GM18951 (cell line): ENCODE measurements around the gene SMIM38.

Experiments used
- POLR2A ChIP-seq: IDR thresholded peaks from 4 replicates; pipeline ENCODE4 v1.6.1; 2011; ENCODE audit warnings: mild to moderate bottlenecking; ENCODE audit not compliant: insufficient read length, insufficient read depth; ENCODE audit errors: extremely low read depth
- in situ Hi-C: fragments of 300-500 bp; cut with MboI; formaldehyde crosslinking; loops from one replicate; pipeline ENCODE4 v1.12.0; 2022; ENCODE audit warnings: low sequenced_read_pairs, mixed read lengths, inconsistent platforms; ENCODE audit not compliant: unreplicated experiment

Gene SMIM38

GRCh38 chr11:69204246-69204940, 48.7 kb downstream of the SMIM38 start:
- in situ Hi-C loops = no loop called here
- no peak for TF ChIP-seq POLR2A

GRCh38 chr11:69204941-69205742, 49.4 kb downstream of the SMIM38 start:
- no peak for TF ChIP-seq POLR2A
- in situ Hi-C loops = no loop called here
